Measurements from ENCODE around the gene PCP2.

The PCP2 gene

DNA sequence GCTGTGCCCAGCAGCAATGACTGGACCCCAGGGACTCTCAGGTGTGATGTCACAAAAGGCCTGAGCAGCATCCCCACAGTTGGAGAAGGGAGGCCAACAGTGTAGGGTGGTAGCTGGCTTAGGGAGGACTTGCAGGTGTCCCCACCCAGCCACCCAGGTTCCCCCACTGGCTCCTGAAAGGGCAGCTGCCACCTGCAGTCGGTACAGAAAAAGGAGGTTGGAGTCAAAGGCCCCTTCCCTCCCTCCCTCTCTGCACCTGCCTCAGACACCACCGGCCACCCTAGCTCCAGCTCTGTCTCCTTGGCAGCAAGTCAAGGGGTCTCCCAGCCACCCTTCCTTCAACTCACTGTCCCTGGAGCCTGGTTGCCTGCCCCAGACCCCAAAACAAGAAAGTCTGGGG, at the start of gene PCP2:
Gene PCP2 (minus strand): TSS at position 22 of the 400 bp plus-strand sequence. CDS start 262 bp downstream, outside the sequence.
- no peak for DNase-seq (ENCODE audit: low read depth)

DNA sequence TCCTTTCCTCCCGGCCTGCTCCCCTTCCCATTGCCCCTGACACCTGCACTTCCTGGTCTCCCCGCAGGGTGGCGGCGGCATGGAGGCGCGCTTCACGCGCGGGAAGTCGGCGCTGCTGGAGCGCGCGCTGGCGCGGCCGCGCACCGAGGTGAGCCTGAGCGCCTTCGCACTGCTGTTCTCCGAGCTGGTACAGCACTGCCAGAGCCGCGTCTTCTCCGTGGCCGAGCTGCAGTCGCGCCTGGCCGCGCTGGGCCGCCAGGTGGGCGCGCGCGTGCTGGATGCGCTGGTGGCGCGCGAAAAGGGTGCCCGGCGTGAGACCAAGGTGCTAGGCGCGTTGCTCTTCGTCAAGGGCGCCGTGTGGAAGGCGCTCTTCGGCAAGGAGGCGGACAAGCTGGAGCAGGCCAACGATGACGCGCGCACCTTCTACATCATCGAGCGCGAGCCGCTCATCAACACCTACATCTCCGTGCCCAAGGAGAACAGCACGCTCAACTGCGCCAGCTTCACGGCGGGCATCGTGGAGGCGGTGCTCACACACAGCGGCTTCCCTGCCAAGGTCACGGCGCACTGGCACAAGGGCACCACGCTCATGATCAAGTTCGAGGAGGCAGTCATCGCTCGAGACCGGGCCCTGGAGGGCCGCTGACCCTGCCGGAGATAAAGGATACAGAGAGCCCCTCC, 48.8 kb upstream of the PCP2 start:
- no peak for DNase-seq (ENCODE audit: low read depth)

DNA sequence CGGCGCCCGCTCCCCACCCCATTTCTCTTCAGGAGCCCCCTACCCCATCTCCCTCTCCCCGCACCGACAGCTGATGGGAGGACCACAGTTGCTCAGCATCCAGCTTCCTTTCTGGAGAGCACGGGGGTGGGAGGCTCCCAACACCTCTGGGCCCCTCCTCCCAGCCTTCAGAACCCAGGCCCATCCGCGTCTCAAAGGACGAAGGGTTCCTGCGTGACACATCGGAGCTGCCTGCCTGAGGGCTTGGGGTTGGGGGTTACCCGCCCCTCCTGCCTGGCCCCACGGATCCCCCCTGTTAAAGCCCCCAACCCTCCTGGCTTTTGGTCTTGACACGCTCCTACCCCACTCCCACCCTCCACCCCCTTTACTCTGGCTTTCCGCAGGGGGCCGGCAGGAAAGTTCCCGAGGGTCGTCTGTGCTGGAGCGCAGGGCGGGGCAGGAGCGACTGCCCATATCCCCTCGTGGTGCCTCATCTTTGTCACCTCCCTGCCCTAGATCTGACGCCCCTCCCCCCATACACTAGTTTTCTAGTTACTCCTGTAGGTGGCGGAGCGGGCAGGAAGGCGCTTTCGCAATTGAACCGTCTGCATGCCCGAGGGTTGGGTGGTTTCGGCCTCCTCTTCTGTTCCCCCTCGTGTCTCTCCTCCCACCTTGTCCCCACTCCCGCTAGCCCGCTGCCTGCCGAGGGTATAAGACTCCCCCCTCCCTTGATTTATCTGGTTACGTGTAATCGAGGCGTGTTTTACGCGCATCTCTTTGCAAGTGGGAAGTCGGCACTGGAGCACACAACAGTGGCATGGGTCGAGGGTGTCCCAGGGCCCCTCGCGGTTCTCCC, 48.0 kb upstream of the PCP2 start:
- DNase-seq (ENCODE audit: low read depth), result no peak

DNA sequence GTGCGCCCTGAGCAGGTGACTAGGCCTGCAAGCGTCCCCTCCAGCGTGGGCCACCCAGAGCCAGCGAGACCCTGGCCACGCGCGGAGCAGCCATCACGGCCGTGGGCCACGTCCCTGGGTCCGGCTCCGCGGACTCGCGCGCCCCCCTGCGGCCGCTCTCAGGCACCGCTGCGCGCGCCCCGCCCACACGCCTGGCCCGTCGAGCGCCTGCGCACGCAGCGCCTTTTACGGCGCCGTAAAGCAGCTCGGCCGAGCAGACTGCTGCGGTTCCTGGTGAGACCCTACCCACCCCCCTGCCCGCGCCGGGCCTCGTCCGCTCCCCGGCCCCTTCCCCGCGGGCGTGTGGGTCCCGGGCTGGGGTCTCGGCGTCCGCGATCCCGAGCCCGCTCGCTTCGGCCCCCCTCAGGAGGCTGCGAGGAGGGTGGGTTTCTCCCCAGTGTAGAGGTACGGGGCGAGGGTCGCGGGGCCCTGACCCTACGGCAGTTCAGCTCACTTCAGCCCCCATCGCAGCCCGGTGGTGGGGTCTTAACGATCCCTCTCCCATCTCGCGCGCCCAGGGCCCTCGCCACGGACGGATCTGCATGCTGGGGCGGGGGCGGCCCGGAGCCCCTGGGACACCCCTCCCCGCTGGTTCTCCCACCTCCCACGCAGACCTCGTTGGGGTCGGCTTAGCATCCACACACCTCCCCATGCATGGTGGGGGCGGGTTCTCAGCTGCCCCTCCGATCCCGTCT, 47.3 kb upstream of the PCP2 start, which contains the start of gene TRAPPC5:
Gene TRAPPC5 (plus strand): TSS at position 228 of the 734 bp plus-strand sequence. CDS start 1,421 bp downstream, outside the sequence.
- no peak for DNase-seq (ENCODE audit: low read depth)

DNA sequence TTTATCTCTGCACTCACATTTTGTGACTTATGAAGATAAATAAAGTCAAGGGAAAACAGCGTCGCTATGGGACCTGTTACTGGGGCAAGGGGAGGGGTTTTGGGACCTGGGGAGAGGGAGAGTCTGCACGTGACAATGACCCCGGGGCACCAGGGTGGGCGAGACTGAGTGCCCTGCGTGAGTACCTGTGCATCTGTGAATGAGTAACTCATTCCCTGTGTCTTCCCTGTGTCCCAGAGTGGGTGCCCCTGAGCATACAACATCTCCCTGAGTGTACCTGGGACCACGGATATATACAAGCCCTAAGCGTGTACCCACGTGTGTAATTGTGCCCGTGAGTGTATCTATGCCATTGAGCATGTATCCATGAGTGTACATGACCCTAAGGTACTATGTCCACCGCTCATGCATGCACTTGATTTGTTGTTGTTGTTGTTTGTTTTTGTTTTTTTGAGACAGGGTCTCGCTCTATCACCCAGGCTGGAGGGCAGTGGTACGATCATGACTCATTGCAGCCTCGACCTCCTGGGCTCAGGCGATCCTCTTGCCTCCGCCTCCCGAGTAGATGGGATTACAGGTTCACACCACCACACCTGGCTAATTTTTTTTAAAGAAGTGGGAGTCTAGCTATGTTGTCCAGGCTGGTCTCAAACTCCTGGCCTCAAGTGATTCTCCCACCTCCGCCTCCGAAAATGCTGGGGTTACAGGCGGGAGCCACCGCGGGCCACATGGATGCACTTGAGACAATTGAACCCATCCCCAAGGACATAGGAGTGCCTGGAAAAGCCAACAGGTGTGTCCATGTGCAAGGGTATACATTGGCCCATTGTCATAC, 46.5 kb upstream of the PCP2 start:
- DNase-seq (ENCODE audit: low read depth), result no peak

DNA sequence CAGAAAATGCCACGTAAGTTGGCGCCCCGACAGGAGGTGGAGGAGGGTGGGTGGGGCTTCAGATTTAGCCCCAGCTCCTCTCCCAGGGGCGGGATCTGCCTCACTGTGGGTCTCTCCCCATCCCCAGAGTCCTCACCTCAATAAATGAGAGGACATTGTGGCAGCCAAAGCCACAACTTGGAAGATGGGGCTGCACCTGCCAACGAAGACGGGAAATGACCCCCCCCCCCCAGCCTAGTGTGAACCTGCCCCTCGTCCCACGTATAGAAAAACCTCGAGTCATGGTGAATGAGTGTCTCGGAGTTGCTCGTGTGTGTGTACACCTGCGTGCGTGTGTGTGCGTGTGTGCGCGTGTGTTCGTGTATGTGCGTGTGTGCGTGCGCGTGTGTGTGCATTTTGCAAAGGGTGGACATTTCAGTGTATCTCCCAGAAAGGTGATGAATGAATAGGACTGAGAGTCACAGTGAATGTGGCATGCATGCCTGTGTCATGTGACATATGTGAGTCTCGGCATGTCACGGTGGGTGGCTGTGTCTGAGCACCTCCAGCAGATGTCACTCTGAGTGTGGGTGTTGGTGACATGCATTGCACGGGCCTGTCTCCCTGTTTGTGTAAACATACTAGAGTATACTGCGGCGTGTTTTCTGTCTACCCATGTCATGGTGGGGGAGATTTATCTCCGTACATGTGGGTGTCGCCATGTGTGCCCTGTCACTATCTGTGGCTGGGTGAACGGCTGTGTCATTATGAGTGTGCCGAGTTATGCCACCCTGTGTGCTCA, 45.6 kb upstream of the PCP2 start:
- no peak for DNase-seq (ENCODE audit: low read depth)

DNA sequence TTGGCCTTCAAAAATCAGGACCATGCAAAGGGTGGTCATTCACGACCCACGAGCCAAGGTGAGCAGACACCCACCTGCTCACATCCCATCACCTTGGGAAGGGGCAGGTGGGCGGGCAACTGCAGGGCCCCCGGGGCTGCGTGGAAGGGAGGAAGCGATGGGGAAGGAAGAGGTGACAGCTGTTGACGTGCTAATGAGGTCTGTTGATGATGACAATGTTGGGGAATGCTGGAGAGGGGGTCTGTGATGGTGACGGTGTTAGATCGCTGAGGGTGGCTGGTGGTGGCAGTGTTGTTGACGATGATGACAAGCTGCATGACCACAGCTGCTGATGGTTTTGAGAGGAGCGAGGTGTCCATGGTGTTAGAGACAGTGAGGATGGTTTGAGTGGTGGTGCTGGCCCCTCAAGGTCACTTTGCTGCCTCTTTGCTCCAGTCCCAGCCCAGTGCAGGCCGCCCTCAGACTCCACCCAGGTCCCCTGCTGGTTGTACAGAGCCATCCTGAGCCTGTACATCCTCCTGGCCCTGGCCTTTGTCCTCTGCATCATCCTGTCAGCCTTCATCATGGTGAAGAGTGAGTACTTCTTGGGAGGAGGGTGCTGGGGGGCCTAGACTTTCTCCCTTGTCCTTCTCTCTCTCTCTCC, 44.3 kb upstream of the PCP2 start:
- DNase-seq (ENCODE audit: low read depth), result no peak

DNA sequence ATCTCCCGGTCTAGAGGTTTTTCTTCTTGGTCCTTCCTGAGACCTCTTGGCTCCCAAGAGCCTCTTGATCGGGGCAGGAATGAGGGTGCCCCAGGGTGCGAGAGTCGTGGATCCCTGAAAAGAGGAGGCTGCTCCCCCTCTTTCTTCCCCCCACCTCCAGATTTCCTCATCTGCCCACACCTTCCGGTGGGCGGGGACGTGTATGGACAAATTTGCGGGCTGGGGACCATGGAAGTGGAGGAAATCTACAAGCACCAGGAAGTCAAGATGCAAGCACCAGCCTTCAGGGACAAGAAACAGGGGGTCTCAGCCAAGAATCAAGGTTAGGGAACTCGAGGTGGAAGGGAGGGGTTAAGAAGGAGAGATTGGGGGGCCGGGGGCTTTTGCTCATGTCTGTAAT, 43.3 kb upstream of the PCP2 start, which contains the start of gene MCEMP1:
Gene MCEMP1 (plus strand): TSS at position 237 of the 400 bp plus-strand sequence. CDS start 31 bp downstream, at position 268.
- DNase-seq (ENCODE audit: low read depth), result no peak

DNA sequence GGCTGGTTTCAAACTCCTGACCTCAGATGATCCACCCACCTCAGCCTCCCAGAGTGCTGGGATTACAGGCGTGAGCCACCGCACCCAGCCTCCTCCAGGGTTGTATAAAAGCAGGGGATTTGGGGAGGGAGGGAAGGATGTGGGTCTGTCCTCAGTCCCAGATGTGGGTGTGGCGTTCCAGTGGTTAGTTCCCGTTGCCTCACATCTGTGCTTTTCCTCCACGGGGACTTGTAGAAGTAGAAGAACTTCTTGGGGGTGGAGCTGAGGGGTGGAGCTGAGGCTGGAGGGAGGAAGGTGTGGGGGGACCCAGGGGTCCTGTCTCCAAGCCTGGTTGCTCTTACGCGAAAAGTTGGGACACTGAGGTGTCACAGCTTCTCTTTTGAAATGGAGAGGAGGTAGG, 42.9 kb upstream of the PCP2 start:
- no peak for DNase-seq (ENCODE audit: low read depth)

DNA sequence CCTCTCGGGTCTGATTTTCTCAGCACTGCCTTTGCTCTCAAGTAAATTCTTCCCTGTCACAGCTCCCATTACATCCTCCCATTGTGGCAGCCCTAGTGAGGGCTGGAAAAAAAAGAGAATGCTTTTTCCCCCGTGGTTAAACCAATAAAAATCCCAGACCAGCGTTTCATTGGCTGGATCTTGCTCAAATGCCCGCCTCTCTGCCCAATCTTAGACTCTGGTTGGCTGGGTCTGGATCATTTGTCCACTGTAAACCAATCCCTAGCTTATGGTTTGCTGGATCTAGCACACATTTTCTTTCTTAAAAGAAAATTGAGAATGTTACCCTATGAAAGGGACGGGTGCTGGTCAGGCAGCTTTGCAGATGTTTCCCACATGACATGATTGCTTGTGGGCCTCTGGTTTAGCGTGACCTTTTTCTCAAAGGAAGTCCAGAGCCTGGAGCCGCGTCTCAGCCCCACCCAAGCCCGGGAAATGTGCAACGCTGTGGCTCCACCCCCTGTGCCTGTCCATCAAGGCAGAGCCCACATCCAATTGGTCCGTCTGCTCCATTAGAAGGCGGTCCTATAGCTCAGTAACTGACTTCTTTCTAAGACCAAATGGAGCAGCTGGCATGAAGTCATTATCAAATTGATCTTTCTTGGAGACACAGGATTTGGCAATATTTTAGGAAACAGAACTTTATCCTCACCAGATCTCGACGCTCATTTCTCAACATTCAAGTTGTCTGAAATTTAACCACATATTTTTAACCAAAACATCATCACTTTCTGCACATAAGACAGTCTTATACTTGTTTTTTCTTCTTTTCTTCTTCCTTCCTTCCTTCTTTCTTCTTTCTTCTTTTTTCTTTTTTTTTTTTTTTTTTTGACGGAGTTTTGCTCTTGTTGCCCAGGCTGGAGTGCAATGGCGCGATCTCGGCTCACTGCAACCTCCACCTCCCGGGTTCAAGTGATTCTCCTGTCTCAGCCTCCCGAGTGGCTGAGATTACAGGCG, 40.8 kb upstream of the PCP2 start:
- no peak for DNase-seq (ENCODE audit: low read depth)

DNA sequence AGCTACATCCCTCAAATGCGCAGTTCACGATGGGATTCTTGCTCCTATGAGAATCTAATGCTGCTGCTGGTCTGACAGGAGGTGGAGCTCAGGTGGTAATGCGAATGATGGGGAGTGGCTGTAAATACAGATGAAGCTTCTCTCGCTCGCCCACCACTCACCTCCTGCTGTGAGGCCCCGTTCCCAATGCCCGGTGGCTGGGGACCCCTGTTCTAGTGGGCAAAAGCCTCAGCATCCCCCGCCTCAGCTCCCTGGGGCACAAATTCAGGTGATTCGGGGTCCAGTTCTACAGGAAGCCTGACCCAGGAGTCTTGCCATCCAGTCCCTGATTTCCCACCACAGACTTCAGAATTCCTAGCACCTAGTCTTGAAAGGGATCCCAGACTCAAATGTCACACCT, 39.0 kb upstream of the PCP2 start:
- DNase-seq (ENCODE audit: low read depth), result no peak

DNA sequence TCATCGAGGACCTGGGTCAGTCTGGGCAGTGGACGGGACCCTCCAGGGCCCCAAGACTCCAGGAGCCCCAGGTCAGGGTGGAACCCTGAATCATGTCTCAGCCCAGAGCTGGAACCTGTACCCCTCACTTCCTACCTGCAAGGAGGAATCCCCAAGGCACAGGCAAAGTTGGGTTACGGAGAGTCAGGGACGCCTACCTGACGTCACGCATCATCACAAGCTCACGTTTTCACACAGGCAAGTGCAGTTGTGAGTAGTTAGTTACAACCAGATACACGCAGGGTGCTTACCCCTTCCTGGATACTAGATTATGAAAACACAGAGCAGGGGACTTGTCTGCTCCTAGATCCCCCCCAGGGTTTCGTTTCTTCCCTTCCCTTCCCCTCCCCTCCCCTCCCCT, 37.3 kb upstream of the PCP2 start:
- DNase-seq (ENCODE audit: low read depth), result no peak

DNA sequence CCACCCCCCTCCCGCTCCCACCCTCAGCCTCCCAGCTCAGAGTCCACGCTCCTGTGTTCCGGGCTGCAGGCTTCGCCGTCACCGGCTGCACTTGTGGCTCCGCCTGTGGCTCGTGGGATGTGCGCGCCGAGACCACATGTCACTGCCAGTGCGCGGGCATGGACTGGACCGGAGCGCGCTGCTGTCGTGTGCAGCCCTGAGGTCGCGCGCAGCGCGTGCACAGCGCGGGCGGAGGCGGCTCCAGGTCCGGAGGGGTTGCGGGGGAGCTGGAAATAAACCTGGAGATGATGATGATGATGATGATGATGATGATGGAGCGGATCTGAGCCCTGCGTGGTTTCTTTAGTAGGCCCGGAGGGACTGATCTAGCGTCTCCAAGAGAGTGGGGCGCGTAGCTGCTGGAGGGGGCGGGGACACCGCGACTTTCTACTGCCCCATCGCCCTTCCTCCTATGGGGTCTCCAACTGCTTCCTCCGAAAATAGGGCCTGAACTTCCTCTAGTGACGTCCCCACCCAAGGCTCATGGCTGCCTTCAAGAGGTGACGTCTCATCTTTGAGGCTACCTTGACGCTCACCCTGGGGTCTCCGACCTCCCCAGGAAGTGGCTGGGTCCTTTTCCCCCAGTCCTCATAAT, 36.7 kb upstream of the PCP2 start:
- DNase-seq (ENCODE audit: low read depth), result no peak

DNA sequence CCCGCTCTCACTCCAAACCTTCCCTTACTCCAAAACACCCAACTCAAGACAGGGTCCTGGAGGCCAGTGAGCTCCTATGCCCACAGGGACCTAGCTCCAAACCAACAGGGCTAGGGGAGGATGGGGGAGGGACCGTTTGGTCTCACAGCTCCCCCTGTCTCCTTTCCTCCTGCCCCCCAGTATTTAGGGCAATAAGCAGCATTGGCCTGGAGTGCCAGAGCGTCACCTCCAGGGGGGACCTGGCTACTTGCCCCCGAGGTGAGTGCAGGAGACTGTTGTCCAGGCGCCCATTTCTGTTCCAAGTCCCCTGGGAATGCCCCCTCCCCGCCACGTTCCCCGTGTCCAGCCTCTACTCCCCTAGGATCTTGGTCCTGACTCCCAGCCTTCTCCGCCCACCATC, 36.1 kb upstream of the PCP2 start:
- DNase-seq (ENCODE audit: low read depth), result no peak

DNA sequence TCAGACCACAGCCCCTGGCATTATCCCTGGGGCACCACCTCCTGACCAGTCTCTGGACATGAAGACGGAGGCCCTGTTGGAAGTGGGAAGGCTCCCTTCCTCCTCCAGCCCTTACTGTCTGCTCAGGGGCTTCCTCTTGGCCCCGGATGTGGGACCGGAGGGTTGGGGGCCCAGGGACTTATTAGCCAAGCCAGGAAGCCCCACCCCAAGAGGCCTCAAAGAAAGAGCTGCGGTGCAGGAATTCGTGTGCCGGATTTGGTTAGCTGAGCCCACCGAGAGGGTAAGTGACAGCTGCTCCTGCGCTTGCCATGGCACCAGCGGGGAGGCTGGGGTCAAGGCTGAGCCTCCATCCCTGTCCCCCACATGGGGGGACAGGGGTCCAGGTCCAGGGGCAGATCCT, 35.3 kb upstream of the PCP2 start, which contains the start of gene RETN:
Gene RETN (plus strand): TSS at position 208 of the 400 bp plus-strand sequence. CDS start 278 bp downstream, outside the sequence.
- no peak for DNase-seq (ENCODE audit: low read depth)

DNA sequence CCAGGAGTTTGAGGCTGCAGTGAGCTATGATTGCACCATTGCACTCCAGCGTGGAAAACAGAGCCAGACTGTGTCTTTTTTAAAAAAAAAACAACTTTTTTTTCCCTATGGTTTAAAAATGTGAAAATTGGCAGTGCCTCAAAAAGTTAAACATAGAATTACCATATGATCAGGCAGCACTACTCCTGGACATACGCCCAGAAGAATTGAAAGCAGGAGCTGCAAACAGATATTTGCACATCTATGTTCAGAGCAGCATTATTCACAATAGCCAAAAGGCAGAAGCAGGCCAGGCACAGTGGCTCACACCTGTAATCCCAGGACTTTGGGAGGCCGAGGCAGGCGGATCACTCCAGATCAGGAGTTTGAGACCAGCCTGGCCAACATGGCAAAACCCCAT, 31.6 kb upstream of the PCP2 start:
- no peak for DNase-seq (ENCODE audit: low read depth)

DNA sequence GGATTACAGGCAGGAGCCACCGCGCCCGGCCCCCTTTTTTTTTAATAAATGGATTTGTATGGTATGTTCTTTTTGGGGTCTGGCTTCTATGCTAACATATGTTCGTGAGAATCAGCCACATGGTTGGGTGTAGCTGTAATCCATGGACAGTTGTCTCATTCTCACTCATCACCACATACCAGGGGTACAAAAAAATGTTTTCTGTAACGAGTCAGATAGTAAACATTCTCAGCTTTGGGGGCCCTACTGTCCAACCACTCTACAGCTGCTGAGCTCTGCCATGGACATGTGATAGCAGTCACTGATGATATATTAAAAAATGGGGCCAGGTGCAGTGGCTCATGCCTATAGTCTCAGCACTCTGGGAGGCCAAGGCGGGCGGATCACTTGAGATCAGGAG, 30.2 kb upstream of the PCP2 start:
- DNase-seq (ENCODE audit: low read depth), result no peak

DNA sequence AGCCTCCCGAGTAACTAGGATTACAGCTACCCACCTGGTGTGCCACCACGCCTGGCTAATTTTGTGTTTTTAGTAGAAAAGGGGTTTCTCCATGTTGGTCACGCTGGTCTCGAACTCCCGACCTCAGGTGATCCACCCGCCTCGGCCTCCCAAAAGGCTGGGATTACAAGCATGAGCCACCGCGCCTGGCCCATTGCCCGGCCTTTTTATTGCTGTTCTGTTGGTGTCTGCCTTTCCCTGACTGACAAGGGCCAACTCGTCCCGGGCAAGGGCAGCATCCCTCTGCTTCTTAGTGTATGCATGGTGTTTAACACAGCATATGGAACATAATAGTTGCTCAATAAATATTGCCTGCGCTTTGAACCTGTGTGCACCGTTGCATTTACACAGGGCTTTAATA, 29.1 kb upstream of the PCP2 start:
- no peak for DNase-seq (ENCODE audit: low read depth)
